Measurements from ENCODE around the gene CT45A6.
"Not testable (repeated sequence)": the region's sequence is repeated elsewhere in the genome, so short reads cannot be mapped to it uniquely, and the experiment has no call there.

Gene CT45A6

DNA sequence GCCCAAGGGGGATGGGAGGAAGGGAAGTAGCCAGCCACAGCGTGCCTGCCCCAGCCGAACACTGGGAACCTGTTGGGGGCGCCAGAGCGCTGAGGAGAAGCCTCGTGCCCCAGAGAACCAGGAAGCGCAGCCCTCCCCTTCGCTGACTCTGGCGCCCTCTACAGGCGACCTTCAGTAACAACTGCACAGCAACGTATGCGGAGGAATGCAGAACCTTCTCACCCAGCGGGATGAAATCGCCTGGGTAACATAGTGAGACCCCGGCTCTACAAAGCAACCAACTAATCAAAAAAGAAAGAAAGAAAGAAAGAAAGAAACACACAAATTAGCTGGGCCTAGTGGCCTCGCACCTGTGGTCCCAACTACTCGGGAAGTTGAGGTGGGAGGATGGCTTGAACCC is at the start of gene CT45A6:
Gene CT45A6, minus strand, starts transcription at position 101 of the 400 bp plus-strand sequence. CDS start 3,794 bp downstream, outside the sequence.
- not testable (repeated sequence) for DNase-seq (ENCODE audit: low spot score)

DNA sequence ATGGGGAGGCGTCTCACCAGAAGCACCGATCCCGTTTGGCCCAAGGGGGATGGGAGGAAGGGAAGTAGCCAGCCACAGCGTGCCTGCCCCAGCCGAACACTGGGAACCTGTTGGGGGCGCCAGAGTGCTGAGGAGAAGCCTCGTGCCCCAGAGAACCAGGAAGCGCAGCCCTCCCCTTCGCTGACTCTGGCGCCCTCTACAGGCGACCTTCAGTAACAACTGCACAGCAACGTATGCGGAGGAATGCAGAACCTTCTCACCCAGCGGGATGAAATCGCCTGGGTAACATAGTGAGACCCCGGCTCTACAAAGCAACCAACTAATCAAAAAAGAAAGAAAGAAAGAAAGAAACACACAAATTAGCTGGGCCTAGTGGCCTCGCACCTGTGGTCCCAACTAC is 34.6 kb upstream of the CT45A6 start, which contains the start of gene CT45A7:
Gene CT45A7, minus strand, starts transcription at position 101 of the 400 bp plus-strand sequence. CDS start 3,747 bp downstream, outside the sequence.
- not testable (repeated sequence) for DNase-seq (ENCODE audit: low spot score)

- not testable (repeated sequence) for DNase-seq (ENCODE audit: low spot score)
These were observed 17.3 kb upstream of the CT45A6 start, which contains the start of gene CT45A2 for GRCh38 chrX:135819912-135820311. Gene CT45A2, minus strand, starts transcription at chrX:135820012. Its CDS starts 3,747 bp downstream, at chrX:135816265.

DNA sequence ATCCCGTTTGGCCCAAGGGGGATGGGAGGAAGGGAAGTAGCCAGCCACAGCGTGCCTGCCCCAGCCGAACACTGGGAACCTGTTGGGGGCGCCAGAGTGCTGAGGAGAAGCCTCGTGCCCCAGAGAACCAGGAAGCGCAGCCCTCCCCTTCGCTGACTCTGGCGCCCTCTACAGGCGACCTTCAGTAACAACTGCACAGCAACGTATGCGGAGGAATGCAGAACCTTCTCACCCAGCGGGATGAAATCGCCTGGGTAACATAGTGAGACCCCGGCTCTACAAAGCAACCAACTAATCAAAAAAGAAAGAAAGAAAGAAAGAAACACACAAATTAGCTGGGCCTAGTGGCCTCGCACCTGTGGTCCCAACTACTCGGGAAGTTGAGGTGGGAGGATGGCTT is 17.2 kb downstream of the CT45A6 start, which contains the start of gene CT45A5:
Gene CT45A5, minus strand, starts transcription at position 101 of the 400 bp plus-strand sequence. CDS start 3,774 bp downstream, outside the sequence.
- not testable (repeated sequence) for DNase-seq (ENCODE audit: low spot score)

- not testable (repeated sequence) for DNase-seq (ENCODE audit: low spot score)
These were observed 34.5 kb downstream of the CT45A6 start, which contains the start of gene CT45A3 for GRCh38 chrX:135768091-135768490. Gene CT45A3, minus strand, starts transcription at chrX:135768191. Its CDS starts 3,747 bp downstream, at chrX:135764444.

DNA sequence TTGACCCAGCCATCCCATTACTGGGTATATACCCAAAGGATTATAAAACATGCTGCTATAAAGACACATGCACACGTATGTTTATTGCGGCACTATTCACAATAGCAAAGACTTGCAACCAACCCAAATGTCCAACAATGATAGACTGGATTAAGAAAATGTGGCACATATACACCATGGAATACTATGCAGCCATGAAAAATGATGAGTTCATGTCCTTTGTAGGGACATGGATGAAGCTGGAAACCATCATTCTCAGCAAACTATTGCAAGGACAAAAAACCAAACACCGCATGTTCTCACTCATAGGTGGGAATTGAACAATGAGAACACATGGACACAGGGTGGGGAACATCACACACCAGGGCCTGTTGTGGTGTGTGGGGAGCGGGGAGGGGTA is 57.8 kb downstream of the CT45A6 start:
- not testable (repeated sequence) for DNase-seq (ENCODE audit: low spot score)

Measured in hematopoietic multipotent progenitor cell treated with erythropoietin and hydrocortisone succinate and interleukin-3 and kit ligand, for 15 days (in vitro differentiated cells).